HG03432 (cell line): ENCODE measurements around the gene HLCS.
"Not testable (repeated sequence)": the region's sequence is repeated elsewhere in the genome, so short reads cannot be mapped to it uniquely, and the experiment has no call there.

Experiments used
- ATAC-seq: cut with Tn5 transposase; IDR thresholded peaks from one replicate; pipeline ENCODE4 v1.9.1; 2021; ENCODE audit warnings: mild to moderate bottlenecking, moderate library complexity; ENCODE audit not compliant: unreplicated experiment

Gene HLCS

GRCh38 chr21:36816561-36817130 is 149.8 kb downstream of the HLCS start:
- no peak for ATAC-seq

- ATAC-seq, result not testable (repeated sequence)
Observed at GRCh38 chr21:36816026-36816425, 150.4 kb downstream of the HLCS start.

GRCh38 chr21:36815284-36815683 is 151.2 kb downstream of the HLCS start:
- no peak for ATAC-seq

- ATAC-seq, result no peak
Observed at GRCh38 chr21:36813052-36813451, 153.4 kb downstream of the HLCS start.

DNA sequence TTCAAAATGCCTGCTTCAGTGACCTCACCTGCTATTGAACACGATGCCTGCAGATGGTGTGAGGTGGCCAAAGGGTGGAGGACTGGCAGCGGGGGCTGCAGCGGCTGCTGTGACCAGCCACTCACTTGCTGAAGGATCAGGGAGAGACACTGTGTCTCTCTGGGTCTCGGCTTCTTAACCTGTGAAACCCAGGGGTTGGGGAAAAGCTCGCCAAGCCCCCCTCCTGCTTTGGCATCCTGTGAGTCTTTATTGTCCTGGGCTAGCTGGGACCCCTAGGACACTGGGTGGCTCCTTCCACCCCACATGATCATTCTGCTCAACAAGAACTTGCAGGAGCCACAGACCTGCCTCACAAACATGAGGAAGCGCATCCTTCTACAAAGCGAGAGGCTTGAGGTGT is 154.7 kb downstream of the HLCS start:
- ATAC-seq, result no peak

DNA sequence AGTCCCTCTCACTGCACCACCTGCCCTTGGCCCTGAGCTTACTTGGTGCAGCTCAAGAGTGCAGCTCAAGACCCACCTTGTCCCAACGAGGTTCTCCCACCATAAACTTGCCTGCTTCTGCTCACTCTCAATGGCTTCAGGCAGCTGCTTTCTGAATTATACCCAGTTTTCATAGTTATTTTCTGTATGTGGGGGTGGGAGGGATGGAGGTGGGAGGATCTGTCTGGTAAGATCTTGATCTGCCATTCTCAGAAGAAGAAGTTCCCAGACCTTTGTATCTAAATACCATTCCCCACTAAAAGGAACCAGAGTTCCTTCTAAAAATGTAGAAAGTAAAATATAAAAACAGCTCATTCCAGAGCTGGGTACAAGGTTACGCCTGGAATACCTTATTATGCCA is 156.0 kb downstream of the HLCS start:
- no peak for ATAC-seq

- ATAC-seq, result no peak
Observed at GRCh38 chr21:36807422-36807928, 159.0 kb downstream of the HLCS start.

DNA sequence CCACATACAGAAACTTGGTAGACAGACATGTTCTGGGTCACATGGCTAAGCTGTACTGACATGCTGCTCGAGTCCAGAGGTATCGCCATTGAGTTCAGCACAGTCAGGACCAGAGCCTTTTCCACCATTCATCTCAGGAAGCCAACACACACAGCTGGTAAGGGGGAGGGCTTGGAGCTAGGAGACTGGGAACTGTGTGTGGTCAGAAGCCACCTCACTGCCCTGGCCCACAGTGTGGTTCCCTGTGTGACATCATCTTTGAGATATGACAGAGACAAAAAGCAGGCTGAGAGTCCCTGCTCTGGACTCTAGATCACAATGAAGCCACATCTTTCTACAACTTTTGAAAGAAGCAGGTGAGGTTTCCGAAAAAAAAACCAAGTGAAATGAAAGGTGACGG is 160.4 kb downstream of the HLCS start:
- no peak for ATAC-seq

DNA sequence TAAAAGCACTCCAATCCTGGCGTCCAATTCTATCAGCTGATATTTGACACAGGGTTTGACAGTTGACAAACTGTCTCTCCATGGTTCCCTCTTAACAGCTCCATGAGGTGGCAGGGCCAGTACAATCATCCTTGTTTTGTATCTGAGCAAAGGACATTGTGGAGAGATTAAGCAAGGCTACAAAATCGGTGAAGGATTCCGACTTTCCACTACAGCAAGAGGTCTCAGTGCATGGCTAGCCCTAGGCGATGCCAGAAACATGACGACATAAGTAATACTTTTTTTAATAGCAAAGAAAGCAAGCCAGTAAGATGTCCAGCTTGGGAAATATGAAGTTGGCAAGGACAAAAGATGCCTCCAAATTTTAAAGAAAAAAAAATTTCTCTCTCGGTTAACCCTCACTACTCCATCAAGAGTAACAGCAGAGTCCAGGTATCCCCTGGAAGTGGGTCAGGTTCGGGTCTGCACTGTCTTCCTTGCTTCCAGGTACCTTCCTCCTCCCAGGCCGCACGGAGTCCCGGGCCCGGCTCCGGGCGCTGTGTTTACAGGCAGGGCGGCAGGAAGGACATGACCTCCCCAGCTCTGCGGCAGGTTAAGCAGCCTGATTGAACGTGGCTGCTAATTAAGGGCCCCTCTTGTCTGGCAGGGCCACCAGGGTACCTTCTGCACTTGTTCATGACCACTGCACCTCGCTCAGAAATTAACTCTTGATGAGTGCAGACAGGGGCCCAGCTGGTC is 161.4 kb downstream of the HLCS start:
- ATAC-seq, result no peak

DNA sequence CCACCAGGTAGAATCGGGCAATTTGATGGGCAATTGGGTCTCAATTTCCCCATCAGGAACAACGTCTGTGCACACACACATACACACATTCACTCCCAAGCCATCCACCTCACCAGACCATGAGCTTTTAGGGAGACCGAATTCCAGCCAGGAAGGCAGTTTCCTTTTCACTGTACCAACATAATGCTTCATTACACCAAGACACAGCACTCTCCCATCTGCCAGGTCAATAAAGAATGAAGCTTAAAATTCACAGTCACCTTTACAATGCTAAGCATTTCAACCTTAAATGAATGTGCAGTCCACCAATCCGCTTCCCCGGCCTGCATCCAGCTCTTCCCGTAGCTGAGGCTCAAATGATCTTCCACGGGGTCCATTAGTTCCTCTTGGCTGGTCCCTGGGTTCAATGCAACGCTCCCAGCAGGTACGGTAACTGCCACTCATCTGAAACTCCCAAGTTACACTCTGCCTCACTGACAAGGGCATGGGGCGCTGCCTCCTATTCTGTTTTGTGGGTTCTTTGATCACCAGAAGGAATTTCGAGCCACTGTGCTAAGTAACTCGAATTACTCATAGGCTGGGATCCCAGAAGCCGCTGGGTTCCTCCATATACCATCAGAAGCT is 162.5 kb downstream of the HLCS start:
- no peak for ATAC-seq

- ATAC-seq, result no peak
Observed at GRCh38 chr21:36803051-36803645, 163.3 kb downstream of the HLCS start.

GRCh38 chr21:36800734-36801133 is 165.7 kb downstream of the HLCS start:
- no peak for ATAC-seq

DNA sequence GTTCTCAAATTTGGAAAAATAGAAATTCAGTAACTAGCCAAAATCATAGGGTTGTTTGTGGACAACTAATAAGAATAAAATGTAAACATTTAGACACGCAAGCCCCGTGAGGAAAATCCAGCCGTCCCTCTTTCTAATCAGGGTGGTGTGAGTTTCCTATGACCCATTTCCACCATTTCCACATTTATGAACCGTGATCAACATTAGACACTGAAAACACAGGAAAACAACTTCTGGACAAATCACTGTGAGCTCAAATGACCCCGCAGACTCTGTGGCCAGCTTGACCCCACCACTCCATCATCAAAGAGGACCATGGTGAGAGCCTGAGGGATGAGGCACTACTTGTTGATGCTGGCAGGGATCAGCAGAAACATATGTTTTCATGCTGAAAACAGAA is 166.6 kb downstream of the HLCS start:
- ATAC-seq, result no peak

DNA sequence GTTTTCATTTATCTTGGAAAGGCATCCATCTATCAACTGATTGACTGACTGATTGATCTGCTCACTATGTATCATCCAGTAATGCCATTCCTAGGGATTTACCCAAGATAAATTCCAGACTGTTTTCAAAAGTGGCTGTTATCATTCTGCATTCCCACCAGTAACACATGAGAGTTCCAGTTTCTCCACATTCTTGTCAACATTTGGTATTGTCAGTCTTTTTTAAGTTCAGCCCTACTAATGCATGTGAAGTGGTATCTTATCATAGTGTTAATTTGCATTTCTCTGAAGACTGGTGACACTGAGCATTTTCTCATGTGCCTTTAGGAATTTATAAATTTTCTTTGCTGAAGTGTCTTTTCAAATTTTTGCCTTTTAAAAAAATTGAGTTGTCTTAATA is 168.0 kb downstream of the HLCS start:
- no peak for ATAC-seq

- no peak for ATAC-seq
Observed at GRCh38 chr21:36796070-36796469, 170.4 kb downstream of the HLCS start.

DNA sequence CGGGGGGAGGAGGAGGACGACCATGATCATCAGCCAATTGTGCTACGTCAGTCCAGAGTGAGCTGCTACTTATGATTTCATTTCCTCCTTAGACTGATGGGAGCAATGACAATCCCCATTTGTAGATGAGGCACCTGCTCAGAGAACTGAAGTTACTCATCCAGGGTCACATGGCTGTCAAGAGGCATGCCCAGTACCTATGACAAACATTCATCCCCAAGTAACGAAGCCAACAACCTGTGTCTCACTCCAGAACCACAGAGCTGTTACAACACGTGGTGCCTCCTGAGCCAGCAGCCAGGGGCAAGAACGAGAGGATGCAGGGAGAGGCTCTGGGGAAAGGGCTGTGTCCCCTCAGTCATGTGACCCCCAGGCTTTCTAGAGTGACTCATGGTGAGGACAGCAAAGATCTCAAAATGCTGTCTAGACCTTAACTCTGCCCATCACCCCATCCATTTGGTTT is 173.9 kb downstream of the HLCS start:
- no peak for ATAC-seq

DNA sequence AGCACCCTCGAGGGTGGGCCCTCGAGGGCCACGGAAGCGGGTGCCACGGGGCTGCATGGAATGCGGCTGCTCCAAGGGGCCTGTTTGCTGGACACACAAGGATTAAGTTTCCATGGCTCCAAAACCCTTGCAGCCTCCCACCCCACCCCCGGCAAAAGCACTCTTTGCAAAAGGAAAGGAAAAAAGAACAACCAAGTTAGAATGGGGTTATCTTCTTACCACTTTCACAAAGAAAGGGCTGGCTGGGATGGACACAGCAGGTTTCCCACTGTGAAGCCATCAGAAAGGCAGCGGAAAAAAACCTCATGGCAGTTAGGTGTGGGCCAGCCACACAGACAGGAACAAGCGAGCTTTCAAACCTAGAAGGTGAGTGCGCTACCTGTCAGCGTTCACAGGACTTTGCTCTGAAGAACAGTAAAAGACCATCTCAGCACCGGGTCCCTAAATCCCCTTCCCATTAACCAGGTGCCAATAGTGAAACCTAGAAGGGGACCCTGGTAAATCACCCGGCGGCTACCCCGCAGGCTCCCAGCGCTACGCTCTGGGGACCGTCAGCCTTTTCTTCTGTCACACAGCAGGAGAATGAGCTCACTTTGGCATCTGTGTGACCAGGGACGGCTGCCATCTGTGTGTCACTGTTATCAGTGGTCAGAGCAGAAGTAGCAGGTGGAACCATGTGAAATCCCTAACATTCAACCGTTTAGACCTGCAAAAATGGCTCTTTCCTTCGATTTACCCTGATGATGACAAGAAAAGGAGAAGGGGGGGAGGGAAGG is 174.6 kb downstream of the HLCS start:
- no peak for ATAC-seq

DNA sequence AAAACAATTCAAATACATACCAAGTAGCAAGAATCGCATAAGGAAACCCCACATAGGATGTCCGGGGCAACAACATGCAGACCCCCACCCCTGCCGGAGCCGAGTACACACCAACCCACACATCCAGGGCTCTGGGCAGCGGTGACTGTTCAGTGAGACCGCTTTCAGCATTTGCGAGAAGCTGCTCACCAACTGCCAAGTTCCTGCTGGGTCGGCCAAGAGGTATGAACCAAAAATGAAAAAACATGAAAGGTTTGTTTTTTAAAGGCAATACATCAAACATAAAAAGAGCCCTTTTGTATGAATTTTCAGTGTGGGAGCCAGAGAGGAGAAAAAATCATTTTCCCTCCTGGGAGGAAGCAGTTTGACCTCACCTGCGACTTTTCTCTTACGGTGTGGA is 175.3 kb downstream of the HLCS start:
- ATAC-seq, result no peak

GRCh38 chr21:36790616-36791015 is 175.9 kb downstream of the HLCS start:
- ATAC-seq, result no peak

DNA sequence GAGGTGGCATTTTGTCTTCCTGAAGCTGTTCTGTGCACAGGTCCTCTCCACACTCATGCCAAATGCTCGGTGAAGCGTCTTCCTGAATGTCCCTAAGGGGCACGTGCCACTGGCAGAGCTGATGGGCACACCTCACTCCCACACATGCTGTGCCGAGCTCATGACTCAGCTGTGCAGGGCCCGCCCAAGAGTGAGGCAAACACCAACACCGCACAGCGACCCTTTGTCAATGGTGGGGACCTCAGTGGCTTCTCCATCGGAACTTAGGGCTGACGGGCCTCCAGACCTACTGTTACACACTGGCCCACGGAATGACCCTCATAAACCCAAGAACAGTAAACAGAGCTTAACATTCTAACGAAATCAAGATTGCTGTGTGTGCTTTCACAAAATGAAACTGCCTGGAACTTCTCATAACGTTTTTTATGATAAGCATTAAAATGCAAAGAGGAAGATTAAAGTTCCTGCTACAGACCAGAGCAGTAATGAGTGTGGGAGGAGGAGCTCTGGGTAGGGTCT is 178.3 kb downstream of the HLCS start:
- no peak for ATAC-seq

DNA sequence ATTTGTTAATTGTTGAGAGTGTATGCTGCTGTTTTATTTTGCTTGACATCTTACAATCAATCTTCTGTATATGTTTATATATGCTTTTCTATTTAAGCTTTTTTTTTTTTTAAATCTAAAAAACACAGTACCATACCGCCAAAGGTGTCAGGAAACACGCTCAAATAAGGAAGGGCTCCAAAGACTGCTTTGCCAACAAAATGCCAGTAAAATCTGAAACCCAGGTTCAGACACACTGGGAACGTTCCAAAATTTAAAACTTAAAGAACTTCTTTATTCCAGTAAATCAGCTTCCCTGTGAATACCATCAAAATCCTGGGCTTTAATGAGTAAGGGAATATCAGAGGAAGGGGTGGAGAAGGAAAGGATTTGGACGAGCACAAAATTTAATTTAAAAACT is 180.3 kb downstream of the HLCS start:
- ATAC-seq, result no peak
